NCI-H774 (cell line): ENCODE results near the gene IRAK2.

ENCODE experiments used
- DNase-seq: peaks from one replicate; lab custom pipeline; 2025; lab: John Stamatoyannopoulos, UW

The IRAK2 gene

GRCh38 chr3:10284496-10284895 is 119.8 kb downstream of the IRAK2 start:
- DNase-seq: no peak

GRCh38 chr3:10285272-10286132 is 120.8 kb downstream of the IRAK2 start:
- DNase-seq: no peak

GRCh38 chr3:10286133-10286524 is 121.4 kb downstream of the IRAK2 start:
- no peak for DNase-seq

GRCh38 chr3:10286596-10287295 is 122.0 kb downstream of the IRAK2 start:
- DNase-seq: no peak

GRCh38 chr3:10287936-10288574 is 123.3 kb downstream of the IRAK2 start:
- no peak for DNase-seq

GRCh38 chr3:10288575-10288960 is 123.8 kb downstream of the IRAK2 start:
- DNase-seq: no peak

GRCh38 chr3:10289077-10289476 is 124.4 kb downstream of the IRAK2 start:
- no peak for DNase-seq

GRCh38 chr3:10289787-10290355 is 125.2 kb downstream of the IRAK2 start:
- DNase-seq: no peak

- no peak for DNase-seq
Measured at GRCh38 chr3:10290481-10291176, 125.9 kb downstream of the IRAK2 start.

- no peak for DNase-seq
Measured at GRCh38 chr3:10291641-10292040, 126.9 kb downstream of the IRAK2 start.

GRCh38 chr3:10292505-10293419 is 128.0 kb downstream of the IRAK2 start, which contains the start of gene GHRL:
Gene GHRL (minus strand): TSS chr3:10292947. CDS start chr3:10290180, 2,767 bp downstream.
- DNase-seq: no peak
